Upper lobe of left lung (tissue), 6 donors: Measurements from ENCODE around the gene STK39. TPM values are rescaled to one million over a fixed set of nuclear protein-coding genes. Genes with fewer than 3 reads are reported as not detected.

Source experiments
- ATAC-seq, 2 donors: fragments of 200-7000 bp; cut with Tn5 transposase; one replicate each; pipeline ENCODE4 v1.9.1; 2022; ENCODE audit warnings: mild to moderate bottlenecking in 2 of 2, moderate library complexity in 2 of 2; ENCODE audit not compliant: low FRiP score in 2 of 2
- DNase-seq, 2 donors: peaks; one replicate each; pipeline ENCODE4 v3.0.0-alpha.2; 2019 to 2020
- H3K27ac ChIP-seq, 4 donors: fragments of 200-600 bp; sonication (generic); one replicate each; pipeline ENCODE4 v1.5.1; 2016 to 2019
- H3K27me3 ChIP-seq, 4 donors: fragments of 200-600 bp; sonication (generic); one replicate each; pipeline ENCODE4 v1.5.1; 2017 to 2019
- H3K36me3 ChIP-seq, 4 donors: fragments of 200-600 bp; sonication (generic); one replicate each; pipeline ENCODE4 v1.5.1; 2016 to 2019
- H3K4me1 ChIP-seq, 4 donors: fragments of 200-600 bp; sonication (generic); one replicate each; pipeline ENCODE4 v1.5.1; 2018 to 2019
- H3K4me3 ChIP-seq, 4 donors: fragments of 200-600 bp; sonication (generic); one replicate each; pipeline ENCODE4 v1.5.1; 2017 to 2019; ENCODE audit warnings: mild to moderate bottlenecking in 2 of 4, moderate library complexity in 1 of 4
- H3K9me3 ChIP-seq, 4 donors: fragments of 200-600 bp; sonication (generic); one replicate each; pipeline ENCODE4 v1.5.1; 2018 to 2019
- CTCF ChIP-seq, 6 experiments: fragments of 450-650 bp in 4 of 6; fragments of 200-600 bp in 2 of 6; sonication (generic) in 2 of 6; IDR thresholded peaks; one replicate each; pipeline ENCODE4 v1.5.1; 2016 to 2019; ENCODE audit warnings: antibody characterized with exemption in 6 of 6
- EP300 ChIP-seq, 4 donors: sonication (generic); formaldehyde crosslinking; IDR thresholded peaks; one replicate each; pipeline ENCODE4 v1.5.1; 2017; ENCODE audit warnings: antibody characterized with exemption in 4 of 4, control low read depth in 2 of 4
- POLR2A ChIP-seq, 4 donors: fragments of 450-650 bp; IDR thresholded peaks; one replicate each; pipeline ENCODE4 v1.5.1; 2016 to 2017; ENCODE audit warnings: antibody characterized with exemption in 4 of 4, mild to moderate bottlenecking in 2 of 4
- POLR2AphosphoS5 ChIP-seq, 2 donors: sonication (generic); formaldehyde crosslinking; IDR thresholded peaks; one replicate each; pipeline ENCODE4 v1.5.1; 2017; ENCODE audit warnings: antibody characterized with exemption in 2 of 2
- WGBS, 2 donors: methylation state at CpG; one replicate each; pipeline ENCODE4 v1.1.5; 2017 to 2018; 5-methylcytosine and 5-hydroxymethylcytosine counted together
- total RNA-seq, 6 donors: library from RNA; depleted of rRNA in 4 of 6; stranded (reverse); fragments of >200 nt in 4 of 6; gene quantifications; one replicate each; pipeline versions ENCODE4 v1.1.0 to v1.2.1, GENCODE V29; 2016 to 2021
- donor health status: DM: no; HTN: no; CAD: no; lungs with moderate emphysema.
- donor health status: DM: no; HTN: yes; CAD: no; lungs with severe emphysema.

Gene STK39
- total RNA-seq, 6 donors from 2014 or later, result 7.9 to 18.8 (median 12.1) TPM

DNA sequence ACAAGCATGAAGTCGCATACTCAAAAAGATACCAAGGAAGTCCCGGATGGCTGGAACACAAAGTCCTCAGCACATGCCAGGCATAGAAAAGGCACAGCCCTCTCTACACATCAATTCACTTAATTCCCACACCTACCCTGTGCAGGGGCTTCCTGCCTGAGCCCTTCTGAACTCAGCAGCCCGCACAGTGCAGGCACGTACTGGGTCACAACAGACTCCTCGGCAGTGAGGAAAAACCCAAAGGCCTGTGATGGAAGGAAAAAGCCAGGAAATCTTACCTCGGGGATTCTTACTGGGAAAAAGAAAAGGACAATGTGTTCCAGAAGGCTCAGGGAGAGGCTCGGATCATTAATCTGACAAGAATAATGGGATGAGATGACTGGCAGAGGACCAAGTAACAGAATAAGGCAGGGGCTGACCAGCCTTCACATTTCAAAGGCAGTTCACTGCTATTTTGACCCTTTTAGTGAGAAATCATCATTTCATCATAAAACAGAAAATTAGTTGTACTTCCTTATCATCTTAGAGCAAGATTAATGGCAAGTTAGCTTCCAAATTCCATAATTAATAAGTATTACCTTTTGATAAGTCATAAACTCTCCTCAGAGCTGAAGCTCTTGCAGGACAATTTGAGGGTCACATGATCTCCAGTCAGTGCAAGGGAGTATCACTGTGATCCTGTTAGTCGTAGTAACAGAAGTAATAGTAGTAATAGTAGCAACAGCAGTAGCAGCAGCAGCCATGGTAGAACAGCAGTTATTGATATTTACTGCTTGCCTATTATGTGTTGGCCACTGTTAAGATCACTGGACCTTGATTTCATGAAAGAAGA, 87.4 kb downstream of the STK39 start:
- TF ChIP-seq POLR2AphosphoS5 (IDR thresholded peaks at IDR 0.05) (no peak), POLR2A (IDR thresholded peaks at IDR 0.05) (no peak), CTCF (IDR thresholded peaks at IDR 0.05) (no peak), EP300 (IDR thresholded peaks at IDR 0.05) (no peak)
- ATAC-seq, result no peak

GRCh38 chr2:168158586-168158985, 88.8 kb downstream of the STK39 start:
- H3K4me3 ChIP-seq, result no peak overlapping the region
- 80 to 83% methylated on average over 3 of the region's 3 CpGs for WGBS, 2 donors
- TF ChIP-seq CTCF (IDR thresholded peaks at IDR 0.05) (no peak), EP300 (IDR thresholded peaks at IDR 0.05) (no peak), POLR2A (IDR thresholded peaks at IDR 0.05) (no peak), POLR2AphosphoS5 (IDR thresholded peaks at IDR 0.05) (no peak)
- no peak for DNase-seq
- no peaks in the 10 kb centered on the region for H3K4me1 ChIP-seq
- no peaks in the 10 kb centered on the region for H3K9me3 ChIP-seq
- no peaks in the 10 kb centered on the region for H3K36me3 ChIP-seq
- no peaks in the 10 kb centered on the region for H3K27me3 ChIP-seq
- ATAC-seq, result no peak
- no peak overlapping the region for H3K27ac ChIP-seq

More for the DNA sequence above, 87.4 kb downstream of the STK39 start:
- 68 to 83% methylated on average over 8 of the region's 8 CpGs for WGBS, 2 donors
- Histone ChIP-seq H3K27ac (no peak overlapping the region), H3K27me3 (no peaks in the 10 kb centered on the region), H3K4me3 (no peak overlapping the region), H3K36me3 (no peaks in the 10 kb centered on the region), H3K4me1 (no peaks in the 10 kb centered on the region), H3K9me3 (no peaks in the 10 kb centered on the region)
- DNase-seq, result no peak

- H3K36me3 ChIP-seq, result no peaks in the 10 kb centered on the region
- no peaks in the 10 kb centered on the region for H3K4me1 ChIP-seq
- H3K27me3 ChIP-seq, result no peaks in the 10 kb centered on the region
- H3K27ac ChIP-seq, result no peak overlapping the region
- H3K9me3 ChIP-seq, result no peaks in the 10 kb centered on the region
- H3K4me3 ChIP-seq, result no peak overlapping the region
- TF ChIP-seq CTCF (IDR thresholded peaks at IDR 0.05) (no peak), EP300 (IDR thresholded peaks at IDR 0.05) (no peak), POLR2AphosphoS5 (IDR thresholded peaks at IDR 0.05) (no peak), POLR2A (IDR thresholded peaks at IDR 0.05) (no peak)
- DNase-seq (no peak), ATAC-seq (no peak)
- 86 to 92% methylated on average over 2 of the region's 2 CpGs for WGBS, 2 donors
These were observed 89.5 kb downstream of the STK39 start for GRCh38 chr2:168157926-168158325.

DNA sequence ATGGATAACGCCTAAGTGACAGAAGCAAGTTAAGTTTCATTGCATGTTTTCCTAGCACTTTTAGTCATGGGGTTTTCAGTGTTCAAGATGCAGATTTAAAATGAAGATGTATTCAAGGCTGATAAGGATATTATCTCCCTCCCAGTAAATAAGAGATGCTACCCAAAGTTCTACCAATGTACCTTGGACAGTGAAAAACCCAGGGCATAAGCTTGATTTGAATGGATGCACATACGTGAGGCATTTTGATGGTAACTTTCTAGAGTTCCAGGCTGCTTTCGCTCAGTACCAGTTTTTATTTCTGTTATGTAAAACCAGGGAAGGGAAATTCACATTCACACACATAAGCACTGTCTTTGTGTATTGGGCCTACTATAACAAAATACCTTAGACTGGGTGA, 90.3 kb downstream of the STK39 start:
- Histone ChIP-seq H3K4me3 (no peak overlapping the region), H3K27ac (no peak overlapping the region), H3K4me1 (no peaks in the 10 kb centered on the region), H3K9me3 (no peaks in the 10 kb centered on the region), H3K36me3 (no peaks in the 10 kb centered on the region), H3K27me3 (no peaks in the 10 kb centered on the region)
- no peak for TF ChIP-seq POLR2AphosphoS5 (IDR thresholded peaks at IDR 0.05)
- no peak for TF ChIP-seq POLR2A (IDR thresholded peaks at IDR 0.05)
- no peak for TF ChIP-seq EP300 (IDR thresholded peaks at IDR 0.05)
- no peak for TF ChIP-seq CTCF (IDR thresholded peaks at IDR 0.05)
- WGBS, 2 donors, result 95 to 98% methylated on average over 3 of the region's 3 CpGs
- DNase-seq (no peak), ATAC-seq (no peak)

DNA sequence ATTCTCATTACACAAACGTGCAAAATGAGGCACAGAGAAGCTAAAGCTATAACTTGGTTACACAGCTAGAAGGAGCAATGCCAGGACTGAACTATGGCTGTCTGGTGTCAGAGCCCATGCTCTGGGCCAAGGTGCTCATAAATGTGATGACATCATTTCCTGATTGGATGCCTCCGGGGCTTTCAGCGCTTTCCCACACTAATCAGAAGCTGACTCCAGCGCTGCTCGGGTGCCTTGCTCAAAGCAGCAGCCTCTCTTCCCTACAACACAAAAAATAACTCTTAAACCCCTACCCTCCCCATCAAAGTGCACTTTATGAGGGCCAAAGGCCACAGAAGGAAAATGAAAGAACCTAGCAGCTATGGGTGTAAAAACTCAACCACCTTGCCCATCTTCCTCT, 90.7 kb downstream of the STK39 start:
- WGBS, 2 donors, result 89 to 91% methylated on average over 4 to 5 of the region's 5 CpGs
- TF ChIP-seq POLR2A (IDR thresholded peaks at IDR 0.05), result no peak
- TF ChIP-seq POLR2AphosphoS5 (IDR thresholded peaks at IDR 0.05), result no peak
- no peak for TF ChIP-seq EP300 (IDR thresholded peaks at IDR 0.05)
- no peak for TF ChIP-seq CTCF (IDR thresholded peaks at IDR 0.05)
- H3K27ac ChIP-seq, result no peak overlapping the region
- H3K4me3 ChIP-seq, result no peak overlapping the region
- no peaks in the 10 kb centered on the region for H3K4me1 ChIP-seq
- DNase-seq, result no peak
- H3K36me3 ChIP-seq, result no peaks in the 10 kb centered on the region
- peak in 1 of 2 donors; percentile 61 for ATAC-seq
- no peaks in the 10 kb centered on the region for H3K27me3 ChIP-seq
- no peaks in the 10 kb centered on the region for H3K9me3 ChIP-seq
